22Rv1 (cell line): ENCODE results near the gene POC1A.

Experiments
- H3K27ac ChIP-seq: fragments of 450-650 bp; 2 replicates; pipeline ENCODE4 v1.5.1; 2017
- ZFX ChIP-seq: fragments of 450-650 bp; IDR thresholded peaks from 2 replicates; pipeline ENCODE4 v1.6.1; 2017; ENCODE audit warnings: antibody characterized with exemption, borderline replicate concordance
- TF ChIP-seq, protein P1 (sequence below): fragments of 450-650 bp; IDR thresholded peaks from 2 replicates; pipeline ENCODE4 v1.5.1; 2017; ENCODE audit warnings: mild to moderate bottlenecking

The POC1A gene

DNA sequence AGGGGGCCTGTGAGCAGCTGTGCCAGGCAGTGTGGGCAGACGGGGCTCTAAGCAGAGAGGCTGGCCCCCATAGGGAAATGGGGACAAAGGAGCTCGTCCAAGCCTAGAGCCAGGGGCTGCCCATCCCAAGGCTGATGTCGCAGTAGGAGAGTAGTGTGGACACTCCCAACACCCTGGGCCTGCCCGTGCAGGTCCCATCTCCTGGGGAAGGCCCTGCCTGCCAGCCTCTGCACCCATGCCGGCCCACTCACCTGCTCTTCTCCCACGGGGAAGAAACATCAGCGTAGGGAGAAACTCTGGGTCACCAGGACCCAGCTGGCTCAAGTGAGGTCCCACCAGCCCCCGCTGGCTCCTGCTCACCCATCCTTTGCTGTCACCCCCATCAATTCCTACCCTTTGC, 87.2 kb downstream of the POC1A start:
- H3K27ac ChIP-seq, result no peak overlapping the region
- TF ChIP-seq, protein P1, sequence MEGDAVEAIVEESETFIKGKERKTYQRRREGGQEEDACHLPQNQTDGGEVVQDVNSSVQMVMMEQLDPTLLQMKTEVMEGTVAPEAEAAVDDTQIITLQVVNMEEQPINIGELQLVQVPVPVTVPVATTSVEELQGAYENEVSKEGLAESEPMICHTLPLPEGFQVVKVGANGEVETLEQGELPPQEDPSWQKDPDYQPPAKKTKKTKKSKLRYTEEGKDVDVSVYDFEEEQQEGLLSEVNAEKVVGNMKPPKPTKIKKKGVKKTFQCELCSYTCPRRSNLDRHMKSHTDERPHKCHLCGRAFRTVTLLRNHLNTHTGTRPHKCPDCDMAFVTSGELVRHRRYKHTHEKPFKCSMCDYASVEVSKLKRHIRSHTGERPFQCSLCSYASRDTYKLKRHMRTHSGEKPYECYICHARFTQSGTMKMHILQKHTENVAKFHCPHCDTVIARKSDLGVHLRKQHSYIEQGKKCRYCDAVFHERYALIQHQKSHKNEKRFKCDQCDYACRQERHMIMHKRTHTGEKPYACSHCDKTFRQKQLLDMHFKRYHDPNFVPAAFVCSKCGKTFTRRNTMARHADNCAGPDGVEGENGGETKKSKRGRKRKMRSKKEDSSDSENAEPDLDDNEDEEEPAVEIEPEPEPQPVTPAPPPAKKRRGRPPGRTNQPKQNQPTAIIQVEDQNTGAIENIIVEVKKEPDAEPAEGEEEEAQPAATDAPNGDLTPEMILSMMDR, result no peak
- TF ChIP-seq ZFX, result no peak

GRCh38 chr3:52065264-52065756, 88.9 kb downstream of the POC1A start:
- TF ChIP-seq, protein P1, result no peak
- no peak for TF ChIP-seq ZFX

DNA sequence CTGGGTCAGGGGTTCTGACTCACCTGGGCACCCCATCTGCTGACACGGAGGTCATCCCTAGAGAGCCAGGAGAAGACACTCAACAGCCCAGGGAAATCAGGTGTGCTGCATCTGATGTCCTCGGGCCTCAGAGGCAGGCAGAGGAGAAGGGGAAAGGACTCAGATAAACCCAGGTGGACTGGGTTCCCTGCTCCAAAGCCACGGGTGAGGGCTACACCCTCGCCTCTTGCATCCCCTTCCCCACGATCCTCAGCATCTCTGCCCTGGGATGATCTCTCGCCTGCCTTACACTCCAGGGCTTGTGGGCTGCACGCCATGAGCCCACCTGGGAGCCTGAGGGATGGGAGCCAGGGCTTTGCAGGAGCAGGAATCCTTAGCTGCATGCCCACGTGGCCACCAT, 89.7 kb downstream of the POC1A start:
- TF ChIP-seq, protein P1, result no peak
- no peak for TF ChIP-seq ZFX
- H3K27ac ChIP-seq, result no peak overlapping the region

More at GRCh38 chr3:52065264-52065756, 88.9 kb downstream of the POC1A start:
- no peak overlapping the region for H3K27ac ChIP-seq

DNA sequence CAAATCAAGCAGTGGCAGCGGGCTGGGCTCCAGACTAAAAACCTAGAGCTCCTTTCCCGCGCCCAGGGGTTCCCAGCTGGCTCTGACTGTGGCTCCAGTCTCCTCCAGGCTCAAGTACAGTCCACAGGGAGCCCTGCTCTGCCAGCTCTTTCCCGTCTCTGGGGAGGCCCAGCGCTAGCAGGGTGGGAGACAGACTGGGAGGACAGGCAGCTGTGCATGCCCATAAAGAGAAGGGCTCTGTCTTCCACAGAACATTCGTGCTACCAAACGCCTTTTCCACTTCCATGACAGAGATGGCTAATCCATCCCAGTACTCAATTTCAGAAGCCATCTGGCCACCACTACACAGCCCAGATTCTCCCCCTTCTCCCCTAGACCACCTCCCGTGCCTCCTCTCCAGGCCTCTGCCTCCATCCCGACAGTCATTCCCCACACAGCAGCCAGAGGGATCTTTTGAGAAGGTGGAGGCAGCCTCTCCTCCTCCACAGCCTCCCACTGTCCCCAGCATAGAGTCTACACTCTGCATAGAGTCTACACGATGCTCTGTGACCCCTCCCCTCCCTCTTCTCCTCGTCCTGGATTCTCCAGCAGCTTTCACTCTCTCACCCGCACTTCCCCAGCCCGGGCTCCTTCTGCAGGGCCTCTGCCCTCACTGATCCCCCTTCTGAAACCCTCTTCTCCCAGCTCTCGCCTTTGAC, 91.0 kb downstream of the POC1A start:
- TF ChIP-seq, protein P1, result no peak
- no peak for TF ChIP-seq ZFX
- H3K27ac ChIP-seq, result no peak overlapping the region

GRCh38 chr3:52062505-52062904, 91.7 kb downstream of the POC1A start:
- H3K27ac ChIP-seq, result no peak overlapping the region
- TF ChIP-seq ZFX, result no peak
- TF ChIP-seq, protein P1, result no peak

DNA sequence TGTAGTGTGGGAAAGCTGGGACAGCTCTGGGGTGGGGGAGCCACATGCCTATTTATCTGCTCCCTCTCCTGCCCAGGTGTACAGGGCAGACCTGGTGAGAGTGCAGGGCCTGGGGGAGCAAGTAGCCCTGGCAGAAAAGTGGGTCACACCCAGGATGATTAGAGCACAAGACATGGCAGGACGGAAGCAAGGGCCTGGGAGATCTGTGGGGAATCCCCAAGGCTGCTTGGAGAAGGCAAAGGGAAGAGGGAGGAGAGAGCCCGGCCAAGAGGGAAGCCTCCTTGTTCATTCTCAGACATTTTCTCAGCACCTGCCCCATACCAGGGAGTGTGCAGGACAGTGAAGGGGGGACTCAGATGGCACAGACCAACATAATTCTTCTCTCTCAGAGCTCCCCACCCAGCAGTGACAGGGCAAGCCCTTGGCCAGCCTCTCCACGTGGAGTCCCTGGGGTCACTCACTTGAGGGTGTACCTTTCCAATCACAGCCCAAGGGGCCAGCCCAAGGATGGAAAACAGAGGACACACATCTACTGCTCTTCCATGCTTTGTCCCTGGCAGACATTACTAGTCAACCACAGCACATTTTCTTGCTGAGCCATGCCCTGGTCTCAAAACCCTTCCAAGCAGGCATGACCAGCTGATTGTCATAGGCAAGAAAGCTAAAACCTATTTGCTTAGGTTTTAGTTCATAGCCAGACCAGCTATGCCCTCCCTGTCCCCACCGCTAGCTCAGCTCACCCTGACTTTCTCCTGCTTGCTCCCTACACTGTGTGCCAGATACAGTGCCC, 92.9 kb downstream of the POC1A start:
- no peak for TF ChIP-seq ZFX
- TF ChIP-seq, protein P1, result no peak
- H3K27ac ChIP-seq, result no peak overlapping the region

- no peak overlapping the region for H3K27ac ChIP-seq
Observed at GRCh38 chr3:52059781-52060180, 94.4 kb downstream of the POC1A start.

More at GRCh38 chr3:52059781-52060180, 94.4 kb downstream of the POC1A start:
- no peak for TF ChIP-seq ZFX
- TF ChIP-seq, protein P1, result no peak
